DMS53 (cell line): ENCODE results near the gene TRNAU1AP.

Experiments used
- DNase-seq: peaks from one replicate; lab custom pipeline; 2025; lab: John Stamatoyannopoulos, UW

Gene TRNAU1AP

GRCh38 chr1:28604962-28605361 lies 52.1 kb downstream of the TRNAU1AP start:
- DNase-seq = no peak

- no peak for DNase-seq
Observed at GRCh38 chr1:28606771-28607170, 53.9 kb downstream of the TRNAU1AP start.

- no peak for DNase-seq
Observed at GRCh38 chr1:28613175-28613574, 60.3 kb downstream of the TRNAU1AP start.
